HG02970 (cell line): Measurements from ENCODE around the gene PGPEP1.
"Not testable (repeated sequence)": the region's sequence is repeated elsewhere in the genome, so short reads cannot be mapped to it uniquely, and the experiment has no call there.

ENCODE experiments used
- ATAC-seq: cut with Tn5 transposase; IDR thresholded peaks from one replicate; pipeline ENCODE4 v1.9.1; 2021; ENCODE audit warnings: mild to moderate bottlenecking, moderate library complexity, moderate number of reproducible peaks; ENCODE audit not compliant: unreplicated experiment, low FRiP score

PGPEP1 gene

GRCh38 chr19:18330868-18331267 lies 9.5 kb upstream of the PGPEP1 start:
- ATAC-seq: no peak

GRCh38 chr19:18332917-18333530 lies 7.4 kb upstream of the PGPEP1 start:
- ATAC-seq: no peak

- no peak for ATAC-seq
These were observed 6.7 kb upstream of the PGPEP1 start for GRCh38 chr19:18333680-18334079.

GRCh38 chr19:18336121-18336520 lies 4.3 kb upstream of the PGPEP1 start:
- ATAC-seq: no peak

GRCh38 chr19:18338541-18338940 lies 1.9 kb upstream of the PGPEP1 start:
- no peak for ATAC-seq

GRCh38 chr19:18339723-18340122 lies 675 bp upstream of the PGPEP1 start:
- ATAC-seq: no peak

- no peak for ATAC-seq
These were observed 831 bp downstream of the PGPEP1 start for GRCh38 chr19:18340990-18341868.

- ATAC-seq: no peak
These were observed 1.8 kb downstream of the PGPEP1 start for GRCh38 chr19:18342090-18342632.

- no peak for ATAC-seq
These were observed 4.2 kb downstream of the PGPEP1 start for GRCh38 chr19:18344582-18344950.

GRCh38 chr19:18345296-18345695 lies 4.9 kb downstream of the PGPEP1 start:
- no peak for ATAC-seq

GRCh38 chr19:18346091-18346490 lies 5.7 kb downstream of the PGPEP1 start:
- no peak for ATAC-seq

GRCh38 chr19:18348171-18348570 lies 7.8 kb downstream of the PGPEP1 start:
- no peak for ATAC-seq

- not testable (repeated sequence) for ATAC-seq
These were observed 8.5 kb downstream of the PGPEP1 start for GRCh38 chr19:18348818-18349339.

- ATAC-seq: no peak
These were observed 9.2 kb downstream of the PGPEP1 start for GRCh38 chr19:18349524-18350128.

- no peak for ATAC-seq
These were observed 10.1 kb downstream of the PGPEP1 start for GRCh38 chr19:18350490-18350889.

- ATAC-seq: no peak
These were observed 11.1 kb downstream of the PGPEP1 start for GRCh38 chr19:18351544-18351943.

- no peak for ATAC-seq
These were observed 13.1 kb downstream of the PGPEP1 start for GRCh38 chr19:18353378-18354005.

- not testable (repeated sequence) for ATAC-seq
These were observed 14.3 kb downstream of the PGPEP1 start for GRCh38 chr19:18354743-18355142.

GRCh38 chr19:18357041-18357440 lies 16.6 kb downstream of the PGPEP1 start:
- no peak for ATAC-seq

- ATAC-seq: no peak
These were observed 21.2 kb downstream of the PGPEP1 start for GRCh38 chr19:18361646-18362045.
